ENCODE data around the gene CACNB3.

The CACNB3 gene

GRCh38 chr12:48788854-48789775, 29.2 kb upstream of the CACNB3 start, which contains the start of gene ADCY6:
ADCY6 (minus strand) TSS chr12:48789089; CDS start chr12:48783434, 5,655 bp downstream.
- peak; percentile 79 for DNase-seq (ENCODE audit: low spot score)

DNA sequence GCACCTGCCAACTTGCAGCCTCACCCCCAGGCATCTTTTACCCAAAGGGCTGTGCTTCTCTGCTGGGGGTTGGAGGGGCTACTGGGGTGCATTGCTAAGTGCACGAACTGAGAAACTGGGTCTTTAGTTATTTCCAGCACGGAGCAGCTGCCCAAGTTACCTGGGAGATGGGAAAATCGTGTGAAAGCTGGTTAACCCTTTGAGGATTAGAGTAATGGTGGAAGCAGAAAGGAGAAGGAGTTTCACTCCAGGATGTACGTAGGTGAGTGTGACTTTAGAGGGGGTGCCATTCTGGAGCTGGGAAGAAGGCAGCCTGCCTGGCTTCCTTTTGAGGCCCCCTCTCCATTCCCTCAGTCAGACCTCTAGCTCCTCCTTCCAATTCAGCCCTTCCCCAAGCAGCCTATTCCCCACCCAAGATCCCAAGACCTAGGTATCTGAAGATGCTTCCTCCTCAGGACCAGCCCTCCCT, 28.4 kb upstream of the CACNB3 start:
- no peak for DNase-seq (ENCODE audit: low spot score)

DNA sequence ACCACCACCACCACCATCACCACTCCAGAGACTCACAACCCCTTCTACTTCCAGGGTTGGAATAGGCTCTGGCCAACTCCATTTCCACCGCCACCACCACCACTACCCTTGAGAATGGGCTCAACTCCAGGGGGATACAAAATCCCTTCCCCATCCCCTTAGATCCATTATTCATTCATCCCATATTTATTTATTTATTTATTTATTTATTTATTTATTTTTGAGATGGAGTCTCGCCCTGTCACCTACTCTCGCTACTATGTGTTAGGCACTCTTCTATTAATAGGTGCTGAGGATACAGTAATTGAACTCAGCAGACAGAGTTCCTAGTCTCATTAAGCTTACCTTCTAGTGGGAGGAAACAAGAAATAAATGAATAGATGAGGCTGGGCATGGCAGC, 24.6 kb upstream of the CACNB3 start:
- no peak for DNase-seq (ENCODE audit: low spot score)

- DNase-seq (ENCODE audit: low spot score) = peak; percentile 85
Measured at GRCh38 chr12:48794870-48795269, 23.4 kb upstream of the CACNB3 start.

GRCh38 chr12:48795550-48796455, 22.5 kb upstream of the CACNB3 start:
- DNase-seq (ENCODE audit: low spot score) = peak; percentile 79

DNA sequence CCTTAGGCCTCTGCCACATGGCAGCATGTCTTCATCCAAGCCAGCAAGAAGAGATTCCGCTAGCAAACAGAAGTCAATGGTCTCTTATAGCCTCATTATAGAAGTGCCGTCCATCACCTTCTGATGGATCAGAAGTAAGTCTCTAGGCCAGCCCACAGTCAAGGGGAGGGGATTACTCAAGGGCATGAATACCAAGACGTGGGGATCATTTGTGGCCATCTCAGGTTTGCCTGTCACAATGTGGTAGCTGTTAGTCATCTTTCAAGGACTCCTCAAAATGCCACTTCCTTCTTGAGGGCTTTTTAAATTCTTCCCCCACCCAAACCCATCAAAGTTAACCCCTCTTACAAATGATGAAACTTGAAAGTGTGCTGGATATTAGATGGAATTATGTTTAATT, 21.3 kb upstream of the CACNB3 start:
- DNase-seq (ENCODE audit: low spot score) = peak; percentile 49

DNA sequence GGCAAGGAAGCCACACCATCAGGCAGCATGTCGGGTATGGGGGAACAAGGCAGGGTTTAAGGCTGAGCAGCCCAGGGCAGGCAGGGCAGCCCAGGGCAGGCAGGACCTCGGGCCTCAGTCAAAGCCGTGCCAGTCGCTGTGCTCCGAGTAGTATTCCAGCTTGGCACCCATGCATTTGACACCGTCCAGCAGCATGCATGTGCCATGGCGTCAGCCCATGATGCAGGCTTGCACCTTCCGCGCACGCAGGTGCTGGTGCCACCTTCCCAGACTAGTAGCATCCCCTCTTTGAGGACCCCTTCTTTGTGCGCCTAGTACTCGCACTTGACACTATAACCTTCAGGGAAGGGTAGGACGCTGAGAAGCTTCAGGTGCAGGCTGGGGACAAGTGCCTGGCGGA, 17.8 kb upstream of the CACNB3 start:
- DNase-seq (ENCODE audit: low spot score) = no peak

DNA sequence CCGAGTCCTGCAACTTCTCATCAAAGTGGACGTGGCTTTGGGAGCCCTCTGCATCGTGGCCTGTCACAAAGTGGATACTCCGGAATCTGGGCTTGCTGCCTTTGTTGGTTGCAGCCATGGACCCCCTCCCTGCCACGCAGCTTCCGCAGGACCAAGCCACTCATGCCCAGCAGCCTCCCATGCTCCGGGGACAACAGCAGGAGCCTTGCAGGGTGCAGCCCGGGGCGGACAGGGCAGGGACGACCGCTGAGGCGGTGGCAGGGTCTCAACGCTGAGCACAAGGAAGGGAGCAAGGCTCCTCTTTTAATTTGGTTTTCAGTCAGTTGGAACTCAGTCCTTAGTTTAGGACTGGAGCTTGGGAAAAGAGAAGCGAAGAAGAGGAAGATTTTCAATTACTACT, 17.3 kb upstream of the CACNB3 start:
- no peak for DNase-seq (ENCODE audit: low spot score)

DNA sequence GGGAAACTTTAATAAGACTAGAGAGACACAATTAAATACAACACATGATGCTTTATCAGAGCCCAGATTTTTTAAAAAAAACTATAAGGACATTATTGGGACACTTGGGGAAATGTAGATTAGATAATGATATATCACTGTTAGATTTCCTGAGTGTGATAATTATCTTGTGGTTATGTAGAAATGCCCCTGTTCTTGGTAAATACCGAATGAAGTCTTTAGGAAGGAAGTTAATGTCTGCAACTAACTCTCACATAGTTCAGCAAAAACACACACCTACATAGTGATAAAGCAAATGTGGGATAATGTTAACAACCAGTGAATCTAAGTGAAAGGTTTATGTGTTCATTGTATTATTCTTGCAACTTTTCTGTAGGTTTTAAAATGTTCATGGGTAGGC, 14.6 kb upstream of the CACNB3 start:
- no peak for DNase-seq (ENCODE audit: low spot score)

- no peak for DNase-seq (ENCODE audit: low spot score)
Measured at GRCh38 chr12:48807981-48808380, 10.3 kb upstream of the CACNB3 start.

DNA sequence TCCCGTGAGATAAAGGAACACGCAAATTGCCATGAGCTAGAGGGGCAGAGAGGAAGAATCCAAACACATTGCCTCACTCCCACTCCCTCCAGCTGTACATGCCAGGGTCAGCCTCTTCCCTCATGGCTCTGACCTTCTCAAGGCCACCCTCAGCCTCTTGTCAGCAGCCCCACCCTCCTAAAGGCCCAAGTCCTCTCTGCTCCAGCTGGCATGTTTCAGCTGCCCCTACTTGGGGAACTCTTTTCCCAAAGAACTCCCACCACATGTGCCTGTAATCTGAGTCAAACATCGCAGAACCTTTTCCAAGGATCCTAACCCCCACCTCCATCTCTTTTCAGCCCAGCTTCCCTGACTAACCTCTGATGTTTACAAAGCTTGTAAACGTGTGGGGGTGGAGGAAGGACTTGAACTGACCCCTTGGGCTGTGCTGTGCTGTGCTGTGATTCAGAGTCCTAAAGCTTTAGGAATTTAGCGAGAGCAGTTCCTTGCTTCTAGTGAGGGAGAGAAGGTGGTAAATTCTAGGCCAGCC, 7.3 kb upstream of the CACNB3 start:
- peak; percentile 65 for DNase-seq (ENCODE audit: low spot score)

DNA sequence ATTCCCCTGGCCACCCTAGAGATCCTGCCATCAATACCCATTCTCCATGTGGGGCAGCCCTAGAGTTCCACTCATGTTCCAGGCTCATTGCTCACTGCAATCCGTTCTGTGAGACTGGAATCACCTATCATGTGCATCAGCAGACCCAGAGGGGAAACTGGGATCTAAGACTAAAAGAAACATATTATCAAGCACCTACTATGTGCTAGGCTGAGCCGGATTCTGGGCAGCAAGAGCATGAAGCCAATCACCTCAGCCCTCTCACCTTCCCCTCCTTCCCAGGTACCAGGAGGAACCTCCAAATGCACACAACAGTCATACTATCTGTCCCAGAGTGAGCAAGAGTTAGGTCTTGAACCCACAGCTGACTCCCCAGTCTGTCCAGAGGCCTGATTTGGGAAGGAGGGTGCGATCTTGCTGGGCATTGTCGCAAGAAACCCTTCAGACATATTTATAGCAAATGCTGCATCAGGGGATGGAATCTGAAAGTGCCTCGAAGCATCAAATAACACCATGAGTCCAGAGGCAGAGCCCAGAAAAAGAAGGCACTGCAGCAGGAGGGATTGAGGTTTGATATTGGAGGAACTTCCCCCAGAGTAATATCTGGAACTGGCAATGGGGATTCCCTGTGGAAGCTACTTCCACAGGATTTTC, 6.7 kb upstream of the CACNB3 start:
- DNase-seq (ENCODE audit: low spot score) = no peak

- no peak for DNase-seq (ENCODE audit: low spot score)
Measured at GRCh38 chr12:48812389-48812788, 5.9 kb upstream of the CACNB3 start.

DNA sequence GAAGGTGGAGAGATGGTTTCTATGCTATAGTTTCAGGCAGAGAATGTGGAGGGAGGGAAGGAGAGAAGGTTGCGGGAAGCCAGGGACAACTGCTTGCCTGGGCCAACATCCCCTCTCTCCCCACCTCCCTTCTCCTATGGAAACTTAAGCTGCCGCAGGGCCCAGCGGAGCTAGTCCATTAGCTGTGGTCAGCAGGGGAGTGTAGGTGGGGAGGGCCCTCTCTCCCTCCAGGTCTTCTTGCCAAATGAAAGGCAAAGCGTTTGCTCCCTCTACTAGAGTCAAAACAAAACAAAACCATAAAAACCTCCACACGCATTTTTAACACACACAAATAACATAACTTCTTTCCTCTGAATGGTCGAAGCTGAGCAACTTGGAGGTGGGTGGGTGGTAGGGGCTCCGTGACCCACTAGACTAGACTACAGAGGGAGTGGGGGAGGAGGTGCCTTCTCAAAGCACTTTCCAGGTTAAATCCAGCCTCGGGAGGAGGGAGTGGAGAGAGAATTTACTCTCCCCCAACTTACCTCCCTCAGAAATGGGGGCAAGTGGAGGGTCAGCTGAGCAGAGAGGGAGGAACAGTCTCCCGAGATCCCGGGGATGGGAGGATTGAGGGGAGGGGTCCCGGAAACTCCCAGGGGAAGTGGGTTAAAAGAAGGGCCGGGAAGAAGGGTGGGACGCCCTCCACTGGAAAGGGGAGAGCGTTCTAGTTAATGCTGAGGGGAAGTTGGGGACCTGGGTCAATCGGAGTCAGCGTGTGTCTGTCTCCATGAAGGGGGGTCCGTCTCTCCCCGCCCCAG, 4.6 kb upstream of the CACNB3 start:
- DNase-seq (ENCODE audit: low spot score) = no peak

- DNase-seq (ENCODE audit: low spot score) = peak; percentile 83
Measured at GRCh38 chr12:48814262-48815125, 3.8 kb upstream of the CACNB3 start.

GRCh38 chr12:48815126-48816110, 2.9 kb upstream of the CACNB3 start:
- peak; percentile 83 for DNase-seq (ENCODE audit: low spot score)

GRCh38 chr12:48816143-48816854, 2.0 kb upstream of the CACNB3 start:
- peak; percentile 14 for DNase-seq (ENCODE audit: low spot score)
